NCI-H510A (cell line): ENCODE measurements around the gene KCNQ1.

Source experiments
- DNase-seq: peaks from one replicate; lab custom pipeline; 2025; lab: John Stamatoyannopoulos, UW

KCNQ1 gene

DNA sequence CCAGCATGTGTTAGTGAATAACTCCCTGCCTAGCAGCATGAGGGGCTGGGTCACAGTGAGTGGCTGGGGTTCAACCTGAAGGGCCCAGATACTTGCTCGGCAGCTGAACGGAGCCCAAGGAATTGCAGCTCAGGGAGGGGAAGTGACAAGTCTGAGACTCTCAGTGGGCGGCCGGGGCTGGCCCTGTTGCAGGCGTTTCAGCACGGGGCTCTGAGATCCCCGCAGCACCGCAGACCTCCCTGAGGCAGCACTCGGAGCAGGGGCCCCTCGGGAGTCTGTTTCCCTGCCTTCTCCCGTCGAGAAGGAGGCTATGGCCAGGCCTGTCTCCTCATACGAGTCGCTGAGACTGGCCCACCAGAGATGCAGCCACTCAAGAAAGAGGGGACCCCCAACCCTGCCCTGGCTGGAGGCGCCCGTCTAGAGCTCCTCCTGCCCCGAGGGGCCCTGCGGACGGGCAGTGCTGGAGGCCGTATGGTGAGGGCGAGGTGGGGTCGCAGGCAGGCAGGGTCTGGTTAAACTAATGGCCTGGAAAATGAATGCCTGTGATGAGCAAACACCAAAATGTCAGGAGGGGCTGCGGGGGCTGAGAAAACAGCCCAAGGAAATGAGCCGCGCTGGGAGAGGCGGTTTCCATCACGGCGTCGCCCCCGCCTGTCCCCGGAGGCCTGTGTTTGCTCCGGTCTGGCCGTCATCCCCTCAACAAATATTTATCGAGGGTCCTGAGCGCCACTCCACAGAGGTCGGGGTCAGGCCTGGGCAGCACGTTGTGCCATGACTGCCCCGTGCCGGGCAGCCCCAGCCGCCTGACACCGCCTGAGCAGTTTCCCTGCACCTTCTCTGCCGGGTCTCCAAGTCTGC lies 35.0 kb upstream of the KCNQ1 start:
- no peak for DNase-seq

DNA sequence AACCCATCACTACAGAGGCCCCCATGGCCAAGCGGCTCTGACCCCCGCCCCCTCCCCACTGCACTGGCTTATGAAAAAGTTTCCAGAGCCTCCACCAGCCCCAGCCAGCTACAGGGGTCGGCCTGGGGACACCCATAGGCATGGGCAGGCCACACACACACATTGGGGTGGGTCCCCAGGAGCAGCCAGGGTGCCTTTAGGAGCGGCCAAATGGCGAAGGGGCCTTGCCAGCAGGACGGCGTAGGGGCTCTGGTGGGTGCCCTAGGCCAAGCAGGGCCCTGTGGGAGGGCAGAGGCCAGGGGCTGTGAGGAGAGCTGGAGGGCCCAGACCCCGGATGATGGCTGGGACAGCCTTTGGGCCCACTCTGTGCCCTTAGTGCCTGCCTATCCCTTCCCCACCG lies 34.2 kb upstream of the KCNQ1 start:
- DNase-seq: no peak

- no peak for DNase-seq
Observed at GRCh38 chr11:2411446-2412305, 33.1 kb upstream of the KCNQ1 start.

DNA sequence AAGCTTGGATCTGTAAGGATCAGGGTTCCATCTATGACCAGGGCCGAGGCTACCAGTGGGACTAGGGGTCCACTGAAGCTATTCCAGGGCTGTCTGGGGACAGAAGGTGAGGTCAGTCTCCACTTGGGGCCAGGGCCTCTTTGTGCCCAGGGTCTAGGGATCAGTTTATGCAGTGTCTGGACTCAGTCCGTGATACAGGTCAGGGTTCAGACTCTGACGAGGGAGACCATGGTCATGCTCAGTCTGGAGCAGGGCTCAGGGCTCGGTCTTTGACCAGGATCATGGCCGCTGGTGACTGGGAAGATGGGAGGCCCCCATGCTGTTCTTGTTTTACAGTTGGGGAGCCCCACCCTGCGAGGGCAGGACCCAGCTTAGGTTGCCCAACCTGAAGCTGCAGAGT lies 32.5 kb upstream of the KCNQ1 start:
- no peak for DNase-seq

DNA sequence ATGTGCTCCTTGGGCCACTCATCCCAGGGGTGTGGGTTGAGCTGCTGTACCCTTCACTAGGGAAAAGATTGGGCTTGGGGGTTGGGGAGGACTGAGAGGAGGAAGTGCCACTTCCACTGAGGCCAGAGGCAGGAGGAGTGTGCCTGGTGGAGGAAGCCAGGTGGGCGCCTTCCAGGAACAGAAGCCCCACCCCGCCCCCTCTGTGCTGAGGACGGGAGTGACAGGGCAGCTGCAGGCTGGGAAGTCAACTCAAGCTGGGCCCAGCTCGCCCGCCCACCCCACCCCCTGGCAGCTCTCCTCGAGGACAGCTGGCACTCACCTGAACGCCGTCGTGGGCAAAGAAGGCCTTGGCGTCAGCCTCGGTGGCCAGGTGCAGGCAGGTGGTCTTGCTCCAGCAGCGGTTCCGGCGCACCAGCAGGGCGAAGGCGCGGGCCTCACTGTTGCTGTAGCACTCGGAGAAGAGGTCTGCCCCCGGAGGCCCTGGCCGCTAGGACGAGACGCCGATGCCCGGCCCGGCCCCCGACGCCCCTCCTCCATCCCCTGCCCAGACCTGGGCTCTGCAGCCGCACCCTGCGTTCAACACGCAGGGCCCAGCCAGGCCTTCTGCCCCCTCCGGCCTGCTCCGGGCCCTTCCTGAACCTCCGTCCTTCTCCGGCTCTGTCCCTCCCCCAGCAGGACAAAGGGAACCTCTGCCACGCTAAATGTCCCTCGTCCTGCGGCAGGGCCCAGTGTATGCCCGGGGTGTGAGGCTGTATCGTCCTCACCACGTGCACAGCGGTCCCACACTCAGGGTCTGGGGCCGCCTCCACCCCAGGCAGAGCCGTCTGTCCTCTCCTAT lies 30.8 kb upstream of the KCNQ1 start:
- no peak for DNase-seq

DNA sequence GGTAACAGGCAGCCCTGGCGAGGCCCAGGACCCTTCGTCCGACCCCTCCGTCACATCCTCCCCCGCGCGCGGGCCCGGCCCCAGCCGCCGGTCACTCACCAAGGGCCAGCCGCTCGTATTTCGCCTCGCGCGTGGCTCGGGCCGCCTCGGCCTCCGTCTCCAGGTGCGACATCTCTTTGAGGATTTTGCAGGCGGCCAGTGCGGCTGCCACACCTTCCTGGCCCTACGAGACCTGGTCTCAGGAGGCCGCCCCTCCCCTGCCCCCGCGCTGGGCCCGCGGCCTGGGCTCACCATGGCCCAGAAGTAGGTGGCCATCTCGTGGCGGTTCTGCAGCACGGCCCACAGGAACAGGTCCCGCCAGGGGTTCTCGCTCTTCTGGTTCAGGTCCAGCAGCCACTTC lies 30.2 kb upstream of the KCNQ1 start:
- no peak for DNase-seq

DNA sequence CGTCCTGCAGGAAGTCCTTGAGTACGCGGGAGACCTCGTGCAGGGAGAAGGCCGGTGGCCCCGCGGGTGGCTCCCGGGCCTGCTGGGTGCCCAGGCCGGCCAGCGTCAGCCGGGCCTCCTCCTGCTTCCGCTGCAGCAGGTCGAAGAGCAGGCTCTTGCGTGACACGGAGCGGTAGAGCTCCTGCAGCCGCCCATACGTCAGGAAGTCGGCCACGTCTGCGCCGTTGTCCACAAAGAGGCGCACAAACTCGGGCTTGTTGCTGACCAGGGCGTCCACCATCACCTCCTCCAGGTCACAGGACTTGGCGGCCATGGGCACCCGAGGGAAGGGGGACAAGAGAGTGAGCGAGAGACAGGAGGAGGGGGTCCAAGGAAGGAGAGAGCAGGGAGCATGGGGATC lies 29.6 kb upstream of the KCNQ1 start:
- DNase-seq: no peak

- DNase-seq: no peak
Observed at GRCh38 chr11:2415601-2416380, 29.0 kb upstream of the KCNQ1 start.

DNA sequence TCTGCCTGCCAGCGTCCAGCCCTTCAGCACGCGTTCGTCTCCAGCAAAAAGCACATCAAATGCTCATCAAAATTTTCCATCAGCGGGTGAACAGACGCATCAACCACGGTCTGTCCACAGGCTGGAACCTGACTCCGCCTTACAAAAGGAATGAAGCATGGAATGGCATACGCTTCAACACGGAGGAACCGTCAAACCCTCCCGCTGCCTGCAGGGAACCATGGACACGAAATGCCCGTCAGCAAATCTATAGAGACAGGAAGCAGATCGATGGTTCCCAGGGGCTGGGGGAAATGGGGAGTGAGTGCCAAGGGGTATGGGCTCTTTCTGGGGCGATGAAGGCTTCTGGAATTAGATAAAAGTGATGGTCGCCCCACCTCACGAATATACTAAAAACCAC lies 28.0 kb upstream of the KCNQ1 start:
- DNase-seq: no peak

DNA sequence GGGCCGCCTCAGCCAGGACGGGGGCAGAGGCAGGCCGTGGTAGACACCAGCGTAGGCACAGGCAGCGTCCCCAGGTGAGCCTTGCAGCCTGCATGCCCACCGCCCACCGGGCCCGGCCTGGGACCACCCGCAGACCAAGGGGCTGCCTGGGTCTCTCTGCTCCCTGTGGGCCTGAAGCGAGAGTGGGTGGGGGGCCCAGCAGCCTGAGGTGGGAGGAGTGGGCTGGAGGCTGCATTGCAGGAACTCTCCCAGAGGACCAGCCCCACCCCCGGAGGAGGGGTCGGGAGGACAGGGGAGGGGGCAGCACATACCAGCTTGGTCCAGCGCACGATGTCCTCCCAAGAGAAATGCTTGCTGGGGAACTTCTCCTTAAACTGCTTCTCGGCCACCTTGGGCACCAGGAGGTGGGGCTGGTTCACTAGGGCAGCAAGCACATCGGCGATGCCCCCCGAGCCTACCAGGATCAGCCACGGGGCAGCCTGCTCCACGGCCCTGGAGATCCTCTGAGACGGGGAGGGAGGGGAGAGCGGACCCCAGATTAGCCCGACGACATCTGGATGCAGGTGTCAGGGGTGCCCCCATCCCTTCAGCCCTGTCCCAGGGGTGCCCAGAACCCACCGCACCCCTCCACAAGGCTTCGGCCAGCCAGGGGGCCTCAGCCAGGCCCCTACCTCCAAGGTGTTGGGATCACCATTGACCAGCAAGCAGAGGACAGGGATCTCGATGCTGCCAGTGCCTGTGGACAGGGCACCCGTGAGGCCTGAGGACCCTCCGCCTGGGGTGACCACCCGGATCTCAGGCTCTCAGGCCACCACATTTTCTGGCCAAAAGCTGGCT lies 26.7 kb upstream of the KCNQ1 start:
- DNase-seq: no peak

DNA sequence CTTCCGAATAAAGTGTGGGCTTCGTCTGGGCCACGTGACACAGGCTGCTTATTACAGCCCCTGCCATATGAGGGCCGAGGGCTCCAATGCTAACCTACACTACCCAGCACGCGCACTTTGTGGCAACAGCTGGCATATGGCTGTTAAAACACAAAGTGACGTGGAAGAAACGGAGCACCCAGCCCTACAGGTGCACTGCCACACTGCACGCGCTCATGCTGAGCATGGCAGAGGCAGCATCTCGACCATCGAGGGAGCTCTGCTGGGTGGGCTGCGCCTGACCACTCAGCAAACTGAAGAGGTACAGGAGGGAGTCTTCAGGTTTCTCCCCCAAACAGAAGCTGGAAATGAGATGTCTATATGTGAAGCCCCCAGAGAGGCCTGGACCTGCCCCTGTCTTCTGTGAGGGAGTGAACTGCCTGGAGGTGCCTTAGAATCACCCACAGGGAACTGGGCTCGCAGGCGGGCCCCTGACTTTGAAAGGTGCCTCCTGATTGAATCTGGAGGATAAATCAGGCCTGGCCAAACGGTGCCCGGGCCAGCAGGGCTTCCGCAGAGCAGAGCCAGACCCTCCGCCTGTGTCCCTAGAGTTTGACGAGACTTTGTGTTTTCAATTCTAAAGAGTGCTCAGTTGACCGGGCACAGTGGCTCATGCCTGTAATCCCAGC lies 26.0 kb upstream of the KCNQ1 start:
- no peak for DNase-seq

DNA sequence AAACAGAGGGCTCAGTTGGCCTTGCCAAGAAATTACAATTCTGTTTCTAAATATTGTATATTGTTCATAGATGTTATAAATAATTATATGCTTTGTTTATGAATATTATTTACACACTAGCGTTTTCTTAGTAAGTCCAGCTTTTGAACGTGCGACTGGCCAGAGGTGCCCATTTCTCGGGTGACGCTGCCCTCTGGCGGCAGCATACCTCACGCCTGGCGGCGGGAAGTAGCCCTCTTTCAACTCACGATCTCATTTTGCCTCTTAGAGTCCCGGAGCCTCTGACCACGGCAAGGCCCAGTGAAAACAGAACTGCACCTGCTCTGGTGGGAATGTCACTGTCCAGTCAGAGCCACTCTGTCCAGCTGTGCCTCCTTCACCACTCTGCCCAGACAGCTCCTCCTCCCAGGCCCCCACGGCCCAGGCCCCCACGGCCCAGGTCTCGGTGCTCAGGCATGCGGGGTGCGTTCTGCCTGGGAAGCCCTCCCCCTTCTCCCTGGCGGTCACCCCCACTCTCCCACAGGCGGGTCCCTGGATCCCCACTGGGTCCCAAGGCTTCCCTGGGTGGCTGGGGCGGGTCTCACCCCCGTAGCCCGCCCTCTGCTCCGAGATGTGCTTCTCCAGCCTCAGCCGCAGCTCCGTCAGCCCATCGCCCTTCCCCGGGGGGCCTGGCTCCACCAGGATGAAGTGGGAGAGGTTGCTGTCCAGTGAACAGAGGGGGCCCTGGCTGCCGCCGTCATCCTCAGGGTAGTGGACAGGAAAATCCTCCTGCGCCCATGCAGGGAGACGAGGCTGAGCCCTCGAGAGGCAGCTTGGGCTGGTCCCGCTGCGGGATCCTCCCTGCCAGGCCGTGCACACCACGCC lies 24.9 kb upstream of the KCNQ1 start:
- no peak for DNase-seq

- DNase-seq: no peak
Observed at GRCh38 chr11:2420502-2421225, 24.1 kb upstream of the KCNQ1 start.

DNA sequence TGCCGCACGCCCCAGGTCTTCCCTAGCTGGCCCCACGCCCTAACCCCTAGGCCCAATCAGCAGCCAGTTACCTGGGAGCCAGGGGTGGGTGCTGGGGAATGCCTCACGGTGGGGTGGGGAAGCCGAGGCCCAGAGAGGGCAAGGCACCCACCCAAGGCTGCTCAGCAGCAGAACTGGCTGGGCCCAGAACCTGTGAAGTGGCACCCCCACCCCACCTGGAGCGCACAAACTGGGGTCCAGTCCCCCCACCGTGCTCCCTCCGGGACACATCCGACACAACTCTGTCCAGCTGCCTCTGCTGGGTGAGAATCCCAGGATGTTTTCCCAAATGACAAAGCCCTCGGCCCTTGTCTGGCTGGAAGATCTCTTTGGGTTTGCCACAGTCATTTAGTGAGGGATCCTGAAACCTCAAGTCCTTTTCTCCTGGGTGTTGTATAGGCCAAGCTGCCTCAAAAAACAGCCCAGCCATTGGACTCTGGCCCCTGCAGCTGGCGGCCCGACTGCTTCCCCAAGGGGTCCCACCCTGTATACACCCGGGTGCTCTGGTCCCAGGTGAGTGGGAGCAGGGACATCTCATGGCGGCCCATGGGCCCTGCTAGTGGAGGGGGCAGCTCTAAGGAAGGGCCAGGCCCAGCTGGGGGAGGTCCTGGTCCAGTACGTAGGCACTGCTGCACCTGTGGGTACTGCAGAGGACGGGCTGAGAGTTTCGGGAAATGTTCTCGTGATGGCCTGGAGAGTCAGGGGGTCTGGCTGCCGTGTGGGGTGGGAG lies 23.4 kb upstream of the KCNQ1 start:
- no peak for DNase-seq

DNA sequence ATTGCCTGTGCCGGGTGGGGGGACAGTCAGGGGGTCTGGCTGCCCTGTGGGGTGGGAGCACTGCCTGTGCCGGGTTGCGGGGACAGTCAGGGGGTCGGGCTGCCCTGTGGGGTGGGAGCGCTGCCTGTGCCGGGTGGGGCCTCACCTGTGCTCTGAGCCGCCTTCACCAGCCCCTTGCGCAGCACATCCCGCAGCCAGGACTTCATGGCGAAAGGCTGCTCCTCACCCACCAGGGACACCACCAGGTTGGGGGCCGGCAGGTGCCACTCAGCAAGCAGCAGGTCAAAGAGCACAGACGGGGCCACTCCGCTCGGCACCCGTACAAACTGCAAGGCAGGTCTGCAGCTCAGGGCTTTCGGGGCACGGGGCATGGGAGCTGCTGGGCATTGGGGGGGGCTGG lies 22.8 kb upstream of the KCNQ1 start:
- DNase-seq: no peak

- DNase-seq: no peak
Observed at GRCh38 chr11:2422461-2423156, 22.2 kb upstream of the KCNQ1 start.
